ENCODE results near the gene NR6A1.
A peak's percentile ranks its signal among the peaks of the same experiment; 100 is the strongest.
"Not testable (repeated sequence)": the region's sequence is repeated elsewhere in the genome, so short reads cannot be mapped to it uniquely, and the experiment has no call there.

Gene NR6A1

DNA sequence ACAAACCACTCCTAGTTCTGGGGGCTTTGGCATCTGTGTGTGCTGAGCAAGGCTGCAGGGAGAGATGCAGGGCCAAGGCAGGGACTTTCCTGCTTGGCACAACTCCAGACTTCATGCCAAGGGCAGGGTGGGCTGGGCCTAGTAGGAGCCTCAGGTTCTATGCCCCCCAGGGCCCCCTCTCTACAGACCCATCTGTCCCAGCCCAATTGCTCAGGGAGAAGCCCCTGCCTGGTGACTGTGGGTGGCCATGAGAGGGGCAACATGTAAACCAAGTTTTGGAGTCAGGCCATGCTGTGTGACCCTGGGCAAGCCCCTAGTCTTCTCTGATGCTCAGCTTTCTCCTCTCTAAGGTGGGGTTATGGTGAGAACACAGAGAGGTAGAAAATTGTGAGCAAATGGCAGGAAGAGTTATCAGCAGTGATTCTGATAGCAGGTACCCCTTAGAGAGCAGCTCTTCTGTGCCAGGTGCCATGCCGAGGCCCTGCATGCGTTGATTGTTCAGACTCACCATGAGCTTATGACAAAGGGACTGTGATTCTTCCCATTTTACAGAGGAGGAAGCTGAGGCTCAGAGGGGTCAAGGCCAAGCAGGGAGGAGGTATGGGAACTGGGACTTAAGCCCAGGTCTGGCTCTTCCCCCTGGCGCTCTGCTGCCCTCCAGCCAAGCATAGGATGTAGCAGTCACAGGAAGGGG is 11.0 kb upstream of the NR6A1 start:
- Histone ChIP-seq H3K36me3 (ENCODE audit: control insufficient read depth, insufficient read depth, low read length) (no peaks in the 10 kb centered on the region), H3K27me3 (ENCODE audit: control insufficient read depth, insufficient read depth, low read length) (no peaks in the 10 kb centered on the region), H3K9me3 (ENCODE audit: control insufficient read depth, insufficient read depth, low read length) (no peaks in the 10 kb centered on the region), H3K4me1 (ENCODE audit: control insufficient read depth, insufficient read depth, low read length) (peaks cover 13% of the 10 kb centered on the region), H3K4me3 (ENCODE audit: low read depth, low read length) (no peak overlapping the region), H3K9ac (ENCODE audit: low read depth, low read length) (no peak overlapping the region)

DNA sequence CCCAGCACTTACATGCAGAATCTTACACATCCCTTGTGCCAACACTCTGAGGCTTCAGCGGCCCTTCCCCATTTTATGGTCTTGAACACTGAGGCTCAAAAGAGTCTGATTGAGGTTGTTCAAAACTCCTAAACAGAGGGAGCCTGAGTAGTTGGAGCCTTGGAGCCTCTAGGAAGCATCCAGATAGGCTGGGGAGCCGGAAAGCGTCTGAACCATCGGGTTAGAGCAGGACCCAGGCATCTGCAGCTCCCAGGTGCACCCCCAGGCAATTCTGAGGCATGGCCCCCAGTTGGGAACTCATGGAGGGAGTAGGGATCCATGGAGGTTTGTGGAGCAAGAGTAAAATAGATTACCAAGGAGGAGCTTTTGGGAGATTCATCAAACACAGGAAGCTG is 9.6 kb upstream of the NR6A1 start:
- Histone ChIP-seq H3K27me3 (ENCODE audit: control insufficient read depth, insufficient read depth, low read length) (peaks cover 11% of the 10 kb centered on the region), H3K9ac (ENCODE audit: low read depth, low read length) (no peak overlapping the region), H3K4me1 (ENCODE audit: control insufficient read depth, insufficient read depth, low read length) (peaks cover 13% of the 10 kb centered on the region), H3K9me3 (ENCODE audit: control insufficient read depth, insufficient read depth, low read length) (no peaks in the 10 kb centered on the region), H3K4me3 (ENCODE audit: low read depth, low read length) (no peak overlapping the region), H3K36me3 (ENCODE audit: control insufficient read depth, insufficient read depth, low read length) (no peaks in the 10 kb centered on the region)

DNA sequence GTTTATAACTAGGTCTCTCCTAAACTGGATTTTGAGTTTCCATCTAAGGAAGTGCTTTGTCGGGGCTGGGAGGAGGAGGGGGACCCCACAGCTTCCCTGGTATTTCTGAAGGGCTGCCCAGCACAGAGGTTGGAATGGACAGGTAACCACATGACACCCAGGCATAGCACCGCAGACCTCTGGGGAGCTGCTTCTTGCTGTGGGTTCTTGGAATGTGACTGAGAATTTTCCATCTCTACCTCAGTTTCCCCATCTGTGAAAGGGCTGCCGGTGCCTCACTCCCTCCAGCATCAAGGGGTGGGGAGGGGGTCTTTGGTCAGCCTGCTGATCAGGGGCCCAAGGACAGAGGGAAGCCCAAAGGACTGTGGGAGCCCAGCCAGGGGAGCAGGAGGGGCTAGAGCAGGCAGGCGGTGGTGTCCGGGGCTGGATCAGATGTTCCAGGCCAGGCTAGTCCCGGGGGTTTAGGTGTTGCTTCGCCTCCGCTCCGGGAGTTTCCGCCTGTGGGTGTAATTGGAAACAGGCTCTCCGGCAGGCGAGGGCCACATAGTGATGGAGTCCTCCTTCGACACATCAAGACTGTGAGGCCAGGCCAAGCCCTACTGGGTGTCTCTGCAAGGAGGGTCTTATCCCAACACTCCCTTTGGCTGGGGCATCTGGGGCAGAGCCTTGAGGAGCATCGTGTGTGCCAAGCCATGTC is 9.1 kb upstream of the NR6A1 start:
- H3K9ac ChIP-seq (ENCODE audit: low read depth, low read length), result no peak overlapping the region

DNA sequence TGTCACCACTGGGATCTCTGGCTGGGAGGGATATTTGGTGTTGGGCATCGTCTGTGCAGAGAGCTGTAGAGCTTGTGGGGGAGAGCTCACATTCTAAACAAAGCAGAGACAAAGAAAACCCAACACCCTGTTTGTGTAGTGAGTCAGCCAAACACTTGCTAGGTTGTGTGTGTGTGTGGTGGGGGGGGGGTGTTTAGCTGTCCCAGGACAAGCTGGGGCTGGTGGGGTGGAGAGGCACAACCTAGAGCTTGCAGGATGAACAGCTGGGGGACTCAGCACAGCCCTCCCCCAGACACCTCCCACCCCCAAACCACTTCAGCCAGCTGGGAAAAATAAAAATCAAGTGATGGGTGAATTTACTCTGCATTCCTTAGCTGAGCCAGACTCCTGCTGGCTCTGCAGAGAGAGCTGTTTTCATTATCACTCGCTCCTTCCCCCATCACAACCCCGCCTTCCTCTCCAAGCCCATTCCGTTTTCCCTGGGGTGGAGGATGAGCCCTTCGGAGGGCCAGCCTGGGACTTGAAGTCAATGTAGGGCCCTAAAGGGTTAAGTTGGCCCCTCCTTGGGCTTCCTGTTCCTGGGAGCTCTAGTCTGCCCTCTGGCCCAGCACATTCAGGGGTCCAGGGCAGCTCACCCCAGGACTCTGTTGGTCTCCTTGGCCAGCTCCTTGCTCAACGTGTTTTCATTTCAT is 8.4 kb upstream of the NR6A1 start:
- peaks cover 12% of the 10 kb centered on the region for H3K27me3 ChIP-seq (ENCODE audit: control insufficient read depth, insufficient read depth, low read length)
- H3K4me1 ChIP-seq (ENCODE audit: control insufficient read depth, insufficient read depth, low read length), result peaks cover 15% of the 10 kb centered on the region
- no peak overlapping the region for H3K9ac ChIP-seq (ENCODE audit: low read depth, low read length)
- H3K36me3 ChIP-seq (ENCODE audit: control insufficient read depth, insufficient read depth, low read length), result no peaks in the 10 kb centered on the region
- H3K9me3 ChIP-seq (ENCODE audit: control insufficient read depth, insufficient read depth, low read length), result no peaks in the 10 kb centered on the region
- peak overlapping the region; percentile 8 for H3K4me3 ChIP-seq (ENCODE audit: low read depth, low read length)

More for the DNA sequence above, 9.1 kb upstream of the NR6A1 start:
- H3K36me3 ChIP-seq (ENCODE audit: control insufficient read depth, insufficient read depth, low read length), result no peaks in the 10 kb centered on the region
- no peaks in the 10 kb centered on the region for H3K9me3 ChIP-seq (ENCODE audit: control insufficient read depth, insufficient read depth, low read length)
- no peak overlapping the region for H3K4me3 ChIP-seq (ENCODE audit: low read depth, low read length)
- peaks cover 12% of the 10 kb centered on the region for H3K27me3 ChIP-seq (ENCODE audit: control insufficient read depth, insufficient read depth, low read length)
- peaks cover 13% of the 10 kb centered on the region for H3K4me1 ChIP-seq (ENCODE audit: control insufficient read depth, insufficient read depth, low read length)

DNA sequence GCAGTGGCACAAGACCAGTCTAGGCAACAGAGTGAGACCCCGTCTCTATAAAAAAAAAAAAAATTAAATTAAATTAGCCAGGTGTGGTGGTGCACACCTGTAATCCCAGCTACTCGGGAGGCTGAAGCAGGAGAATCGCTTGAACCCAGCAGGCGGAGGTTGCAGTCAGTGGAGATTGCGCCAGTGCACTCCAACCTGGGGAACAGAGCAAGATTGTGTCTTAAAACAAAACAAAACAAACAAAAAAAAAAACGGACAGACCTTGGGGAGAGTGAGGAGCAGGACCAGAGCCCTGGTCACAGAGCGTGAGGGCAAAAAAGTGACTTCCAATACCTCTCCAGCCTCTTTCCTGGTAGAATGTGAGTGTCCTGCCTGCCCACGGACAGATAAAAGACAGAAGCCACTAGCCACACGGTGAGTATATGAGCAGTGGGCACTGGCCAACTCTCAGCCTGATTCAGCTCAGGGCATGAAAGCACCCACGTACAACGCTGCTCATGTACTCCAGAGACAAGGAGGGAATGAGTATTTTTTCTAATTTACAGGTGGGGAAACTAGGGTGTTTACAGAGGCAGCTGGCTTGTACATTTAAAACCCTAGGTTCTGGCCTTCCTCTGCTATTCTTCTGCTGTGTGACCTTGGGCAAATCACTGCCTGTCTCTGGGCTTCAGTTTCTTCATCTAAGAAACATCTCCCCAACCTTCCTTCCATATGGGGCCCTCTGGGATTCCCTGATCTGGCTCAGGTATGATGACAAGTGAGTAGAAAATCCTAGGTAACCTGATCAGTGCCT is 7.7 kb upstream of the NR6A1 start:
- Histone ChIP-seq H3K9ac (ENCODE audit: low read depth, low read length) (no peak overlapping the region), H3K36me3 (ENCODE audit: control insufficient read depth, insufficient read depth, low read length) (no peaks in the 10 kb centered on the region), H3K4me3 (ENCODE audit: low read depth, low read length) (no peak overlapping the region), H3K9me3 (ENCODE audit: control insufficient read depth, insufficient read depth, low read length) (no peaks in the 10 kb centered on the region), H3K4me1 (ENCODE audit: control insufficient read depth, insufficient read depth, low read length) (peaks cover 15% of the 10 kb centered on the region), H3K27me3 (ENCODE audit: control insufficient read depth, insufficient read depth, low read length) (peaks cover 12% of the 10 kb centered on the region)

DNA sequence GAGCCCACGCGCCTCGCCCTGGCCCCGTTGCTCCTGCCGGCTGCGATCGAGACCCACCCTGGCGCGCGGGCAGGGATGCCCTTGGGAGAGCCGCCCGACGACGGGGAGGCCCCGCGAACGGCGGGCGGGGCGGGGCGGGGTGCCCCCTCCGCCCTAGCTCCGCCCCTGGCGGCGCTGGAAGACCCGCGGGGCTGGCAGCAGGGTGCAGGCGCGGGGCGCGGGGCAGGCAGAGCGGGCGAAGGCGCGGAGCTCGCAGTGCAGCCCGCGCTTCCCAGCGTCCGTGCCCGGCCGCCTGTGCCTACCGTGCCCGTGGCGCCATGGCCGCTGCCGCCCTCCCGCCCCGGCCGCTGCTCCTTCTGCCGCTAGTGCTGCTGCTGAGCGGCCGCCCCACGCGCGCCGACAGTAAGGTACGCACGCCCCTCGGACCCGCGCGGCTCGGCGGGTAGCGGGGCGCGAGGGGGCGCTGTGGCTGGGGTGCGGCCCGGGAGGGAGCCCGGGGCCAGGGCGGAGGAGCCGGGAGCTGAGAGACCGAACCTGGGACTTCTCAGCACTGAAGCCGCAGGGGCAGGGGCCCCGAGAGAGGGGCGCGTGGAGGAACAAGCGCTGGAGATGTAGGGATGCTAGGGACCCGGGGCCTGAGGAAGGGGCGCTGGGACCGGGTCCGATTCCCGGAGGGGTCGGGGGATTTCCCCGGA is 6.0 kb upstream of the NR6A1 start, which contains the start of gene OLFML2A:
Gene OLFML2A, plus strand, starts transcription at position 180 of the 695 bp plus-strand sequence. Its CDS starts 138 bp downstream, at position 318.
- peaks cover 16% of the 10 kb centered on the region for H3K27me3 ChIP-seq (ENCODE audit: control insufficient read depth, insufficient read depth, low read length)
- peak within 1 kb of the TSS; percentile 73 for H3K9ac ChIP-seq (ENCODE audit: low read depth, low read length)
- no peaks in the 10 kb centered on the region for H3K9me3 ChIP-seq (ENCODE audit: control insufficient read depth, insufficient read depth, low read length)
- H3K4me1 ChIP-seq (ENCODE audit: control insufficient read depth, insufficient read depth, low read length), result peaks cover 13% of the 10 kb centered on the region
- H3K36me3 ChIP-seq (ENCODE audit: control insufficient read depth, insufficient read depth, low read length), result no peaks in the 10 kb centered on the region
- H3K4me3 ChIP-seq (ENCODE audit: low read depth, low read length), result peak within 1 kb of the TSS; percentile 63

DNA sequence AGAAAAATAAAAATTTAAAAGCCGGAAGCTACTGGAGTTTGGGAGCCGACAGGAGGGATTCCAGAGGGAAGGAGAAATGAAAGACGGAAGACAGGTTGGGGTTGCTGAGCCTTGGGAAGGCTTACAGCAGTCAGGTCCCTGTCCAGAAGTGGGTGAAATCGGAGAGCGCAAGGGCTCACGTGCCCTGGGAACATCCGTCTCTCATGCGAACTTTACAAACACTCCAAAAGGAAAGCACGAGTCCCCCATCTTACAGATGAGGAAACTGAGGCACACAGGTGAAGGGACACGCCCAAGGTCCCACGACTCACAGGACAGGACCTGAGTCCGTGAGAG is 5.5 kb upstream of the NR6A1 start:
- no peaks in the 10 kb centered on the region for H3K36me3 ChIP-seq (ENCODE audit: control insufficient read depth, insufficient read depth, low read length)
- peaks cover 16% of the 10 kb centered on the region for H3K27me3 ChIP-seq (ENCODE audit: control insufficient read depth, insufficient read depth, low read length)
- H3K9ac ChIP-seq (ENCODE audit: low read depth, low read length), result no peak overlapping the region
- peaks cover 13% of the 10 kb centered on the region for H3K4me1 ChIP-seq (ENCODE audit: control insufficient read depth, insufficient read depth, low read length)
- H3K9me3 ChIP-seq (ENCODE audit: control insufficient read depth, insufficient read depth, low read length), result no peaks in the 10 kb centered on the region
- H3K4me3 ChIP-seq (ENCODE audit: low read depth, low read length), result peak overlapping the region; percentile 63

DNA sequence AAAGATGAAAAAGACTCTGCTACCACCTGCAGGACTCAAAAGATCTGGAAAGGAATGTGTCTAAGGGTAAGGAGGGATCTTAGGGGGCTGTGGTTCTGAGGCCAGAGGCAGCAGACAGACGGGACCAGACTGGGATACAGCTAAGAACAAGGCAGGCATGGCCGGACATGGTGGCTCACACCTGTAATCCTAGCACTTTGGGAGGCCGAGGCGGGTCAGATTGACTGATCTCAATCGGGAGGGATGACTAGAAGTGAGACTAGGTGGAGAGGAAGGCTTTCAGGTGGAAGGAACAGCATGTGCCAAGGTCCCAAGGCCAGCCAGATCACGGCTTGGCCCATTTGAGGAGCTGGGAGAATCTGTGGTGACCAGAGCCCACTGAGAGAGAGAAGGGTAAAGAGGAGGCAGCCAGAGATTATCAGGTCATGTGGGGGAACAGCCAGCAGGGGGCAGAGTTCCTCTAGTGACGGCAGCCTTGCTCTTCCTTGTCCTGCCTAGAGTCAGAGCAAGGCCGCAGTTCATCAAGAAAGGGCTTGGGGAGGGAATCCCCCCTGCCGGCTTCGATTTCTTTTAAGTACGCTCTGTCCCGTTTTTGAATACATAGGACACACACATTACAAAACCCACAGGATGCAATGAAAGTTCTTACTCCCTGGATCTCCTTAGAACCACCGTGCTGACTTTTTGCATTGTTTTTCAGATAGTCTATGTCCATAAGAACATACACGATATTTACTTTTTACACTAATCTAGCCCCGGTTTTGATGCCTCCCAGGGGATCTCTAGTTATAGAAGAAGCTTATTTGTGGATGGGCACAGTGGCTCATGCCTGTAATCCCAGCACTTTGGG is 3.2 kb upstream of the NR6A1 start:
- Histone ChIP-seq H3K36me3 (ENCODE audit: control insufficient read depth, insufficient read depth, low read length) (no peaks in the 10 kb centered on the region), H3K9ac (ENCODE audit: low read depth, low read length) (no peak overlapping the region), H3K27me3 (ENCODE audit: control insufficient read depth, insufficient read depth, low read length) (peaks cover 16% of the 10 kb centered on the region), H3K4me3 (ENCODE audit: low read depth, low read length) (no peak overlapping the region), H3K4me1 (ENCODE audit: control insufficient read depth, insufficient read depth, low read length) (peaks cover 8% of the 10 kb centered on the region), H3K9me3 (ENCODE audit: control insufficient read depth, insufficient read depth, low read length) (no peaks in the 10 kb centered on the region)

DNA sequence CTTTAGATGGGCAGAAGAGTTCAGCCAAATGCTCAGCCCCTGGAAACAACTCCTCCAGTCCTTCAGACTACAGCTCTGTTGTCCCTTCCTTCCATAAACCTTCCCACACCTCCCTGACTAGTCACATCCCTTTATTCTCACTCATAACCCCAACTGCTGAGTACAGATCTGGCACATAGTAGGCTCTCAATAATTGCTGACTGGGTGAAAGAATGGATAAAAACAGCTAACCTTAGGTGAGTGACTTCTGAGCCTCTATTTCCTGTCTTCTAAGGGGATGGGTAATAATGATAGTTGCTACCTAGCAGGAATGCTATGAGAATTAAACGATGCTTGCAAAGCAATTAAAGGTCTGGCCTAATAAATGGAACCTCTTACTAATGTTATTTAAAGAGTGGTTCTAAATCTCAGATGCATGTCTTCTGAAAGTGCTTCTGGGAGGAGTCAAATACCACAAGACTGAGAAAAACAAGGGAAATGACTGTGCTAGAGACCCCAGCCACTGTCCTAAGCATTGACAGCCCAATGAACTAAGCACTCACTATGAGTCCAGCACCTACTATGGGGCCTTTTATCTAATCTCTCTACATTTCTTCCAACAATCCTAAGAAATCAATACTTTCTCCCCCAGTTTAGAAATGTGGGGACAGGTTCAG is 2.5 kb upstream of the NR6A1 start:
- peaks cover 6% of the 10 kb centered on the region for H3K4me1 ChIP-seq (ENCODE audit: control insufficient read depth, insufficient read depth, low read length)
- H3K9ac ChIP-seq (ENCODE audit: low read depth, low read length), result no peak overlapping the region
- H3K36me3 ChIP-seq (ENCODE audit: control insufficient read depth, insufficient read depth, low read length), result no peaks in the 10 kb centered on the region
- no peaks in the 10 kb centered on the region for H3K9me3 ChIP-seq (ENCODE audit: control insufficient read depth, insufficient read depth, low read length)
- H3K4me3 ChIP-seq (ENCODE audit: low read depth, low read length), result no peak overlapping the region
- peaks cover 19% of the 10 kb centered on the region for H3K27me3 ChIP-seq (ENCODE audit: control insufficient read depth, insufficient read depth, low read length)

DNA sequence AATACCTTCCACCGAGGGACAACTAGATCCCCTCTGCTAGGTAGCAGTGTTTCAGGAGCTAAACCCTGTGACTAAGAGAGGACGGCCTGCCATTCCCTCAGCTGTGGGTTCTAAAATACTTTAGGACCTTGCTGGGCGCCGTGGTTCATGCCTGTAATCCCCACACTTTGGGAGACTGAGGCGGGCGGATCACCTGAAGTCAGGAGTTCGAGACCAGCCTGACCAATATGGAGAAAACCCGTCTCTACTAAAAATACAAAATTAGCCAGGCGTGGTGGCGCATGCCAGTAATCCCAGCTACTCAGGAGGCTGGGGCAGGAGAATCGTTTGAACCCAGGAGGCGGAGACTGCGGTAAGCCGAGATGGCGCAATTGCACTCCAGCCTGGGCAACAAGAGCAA is 1.8 kb upstream of the NR6A1 start:
- H3K4me1 ChIP-seq (ENCODE audit: control insufficient read depth, insufficient read depth, low read length), result peaks cover 13% of the 10 kb centered on the region
- H3K4me3 ChIP-seq (ENCODE audit: low read depth, low read length); H3K9ac ChIP-seq (ENCODE audit: low read depth, low read length); H3K36me3 ChIP-seq (ENCODE audit: control insufficient read depth, insufficient read depth, low read length); H3K9me3 ChIP-seq (ENCODE audit: control insufficient read depth, insufficient read depth, low read length): not testable (repeated sequence)
- H3K27me3 ChIP-seq (ENCODE audit: control insufficient read depth, insufficient read depth, low read length), result peaks cover 26% of the 10 kb centered on the region

All from iPS-15b (cell line).